CD14-positive monocyte (primary cell): Measurements from ENCODE around the gene MS4A15. TPM values are rescaled to one million over a fixed set of nuclear protein-coding genes. Genes with fewer than 3 reads are reported as not detected.
A peak's percentile ranks its signal among the peaks of the same experiment; 100 is the strongest.

Experiments used
- DNase-seq, 3 donors: peaks; one replicate each; pipeline ENCODE4 v3.0.0-alpha.2; 2011 to 2022
- H2AFZ ChIP-seq: 2 replicates; pipeline ENCODE4 v1.6.0; 2012; ENCODE audit warnings: mild to moderate bottlenecking, low read depth, low read length, inconsistent platforms; ENCODE audit not compliant: insufficient read depth, poor library complexity, severe bottlenecking
- H3K27ac ChIP-seq, 2 donors: 1 replicate in 1 of 2; 2 replicates in 1 of 2; pipeline ENCODE4 v1.5.1; 2012 to 2013; ENCODE audit warnings: low read length in 2 of 2, control low read depth in 1 of 2, inconsistent platforms in 1 of 2, low read depth in 1 of 2, mild to moderate bottlenecking in 1 of 2
- H3K27me3 ChIP-seq, 2 donors: one replicate each; pipeline versions ENCODE4 v1.6.0 to v1.6.1; 2011 to 2013; ENCODE audit warnings: low read length in 2 of 2; ENCODE audit not compliant: control insufficient read depth in 2 of 2, insufficient read depth in 2 of 2
- H3K36me3 ChIP-seq, 2 donors: replicated peaks in 1 of 2; 1 replicate in 1 of 2; 2 replicates in 1 of 2; pipeline versions ENCODE4 v1.5.1 to v1.6.1; 2012 to 2013; ENCODE audit warnings: low read length in 2 of 2, control low read depth in 1 of 2, inconsistent platforms in 1 of 2, mild to moderate bottlenecking in 1 of 2; ENCODE audit not compliant: insufficient read depth in 2 of 2, control insufficient read depth in 1 of 2
- H3K4me1 ChIP-seq, 2 donors: 1 replicate in 1 of 2; 2 replicates in 1 of 2; pipeline versions ENCODE4 v1.5.1 to v1.6.1; 2012 to 2013; ENCODE audit warnings: low read length in 2 of 2, control low read depth in 1 of 2, inconsistent platforms in 1 of 2, mild to moderate bottlenecking in 1 of 2, moderate library complexity in 1 of 2; ENCODE audit not compliant: insufficient read depth in 2 of 2, control insufficient read depth in 1 of 2
- H3K4me2 ChIP-seq: replicated peaks from 2 replicates; pipeline ENCODE3; 2012; ENCODE audit warnings: low read length, moderate library complexity, mild to moderate bottlenecking; ENCODE audit not compliant: poor library complexity, severe bottlenecking; ENCODE audit errors: extremely low read depth
- H3K4me3 ChIP-seq, 3 experiments: fragments of 200-600 bp in 1 of 3; sonication (generic) in 1 of 3; replicated peaks in 1 of 3; 1 replicate in 2 of 3; 2 replicates in 1 of 3; pipeline ENCODE4 v1.5.1; 2011 to 2013; ENCODE audit warnings: low read length in 3 of 3, mild to moderate bottlenecking in 3 of 3, control low read depth in 2 of 3, low read depth in 2 of 3, inconsistent platforms in 1 of 3, moderate library complexity in 1 of 3
- H3K79me2 ChIP-seq: 2 replicates; pipeline ENCODE4 v1.6.0; 2012; ENCODE audit warnings: mild to moderate bottlenecking, control low read depth, inconsistent platforms, low read length, moderate library complexity; ENCODE audit not compliant: insufficient read depth
- H3K9ac ChIP-seq: 2 replicates; pipeline ENCODE4 v1.6.0; 2017; ENCODE audit warnings: low read length, mild to moderate bottlenecking; ENCODE audit not compliant: insufficient read depth, poor library complexity, severe bottlenecking
- H3K9me3 ChIP-seq, 2 donors: replicated peaks in 1 of 2; 1 replicate in 1 of 2; 2 replicates in 1 of 2; pipeline versions ENCODE4 v1.5.1 to v1.6.1; 2012 to 2013; ENCODE audit warnings: low read length in 2 of 2, control low read depth in 1 of 2; ENCODE audit not compliant: control insufficient read depth in 1 of 2, insufficient read depth in 1 of 2
- H4K20me1 ChIP-seq: 2 replicates; pipeline ENCODE4 v1.6.0; 2012; ENCODE audit warnings: mild to moderate bottlenecking, low read length, control low read depth, moderate library complexity; ENCODE audit not compliant: insufficient read depth
- H3K27ac Mint-ChIP-seq, 7 donors: one replicate each; pipeline ENCODE4 v1.8.0; 2020; ENCODE audit warnings: mild to moderate bottlenecking in 7 of 7, mixed read lengths in 7 of 7, moderate library complexity in 6 of 7, inconsistent platforms in 2 of 7
- H3K27me3 Mint-ChIP-seq, 3 donors: one replicate each; pipeline ENCODE4 v1.8.0; 2021 to 2022; ENCODE audit warnings: low read depth in 3 of 3, mild to moderate bottlenecking in 3 of 3, mixed read lengths in 3 of 3, moderate library complexity in 3 of 3, inconsistent platforms in 1 of 3
- H3K36me3 Mint-ChIP-seq, 2 donors: one replicate each; pipeline ENCODE4 v1.8.0; 2020; ENCODE audit warnings: mixed read lengths in 2 of 2, inconsistent platforms in 1 of 2, mild to moderate bottlenecking in 1 of 2
- H3K4me1 Mint-ChIP-seq: one replicate; pipeline ENCODE4 v1.8.0; 2020; ENCODE audit warnings: mild to moderate bottlenecking, mixed read lengths
- H3K4me3 Mint-ChIP-seq, 2 donors: one replicate each; pipeline ENCODE4 v1.8.0; 2020; ENCODE audit warnings: mild to moderate bottlenecking in 2 of 2, mixed read lengths in 2 of 2, moderate library complexity in 1 of 2
- H3K9me3 Mint-ChIP-seq, 7 donors: one replicate each; pipeline ENCODE4 v1.8.0; 2020 to 2022; ENCODE audit warnings: mixed read lengths in 7 of 7, mild to moderate bottlenecking in 6 of 7, moderate library complexity in 6 of 7, inconsistent platforms in 2 of 7
- WGBS: methylation state at CpG from one replicate; pipeline ENCODE4 v1.1.5; 2013; ENCODE audit warnings: missing lambda C conversion rate; ENCODE audit not compliant: insufficient coverage; 5-methylcytosine and 5-hydroxymethylcytosine counted together
- intact Hi-C, 2 donors: fragments of 100-400 bp; cut with micrococcal nuclease; formaldehyde crosslinking; loops; one replicate each; pipeline versions ENCODE4 v1.15.0 to v1.15.1; 2023
- polyA plus RNA-seq, 3 donors: library from polyadenylated mRNA; depleted of rRNA in 1 of 3; unstranded in 2 of 3; stranded (reverse) in 1 of 3; fragments of 300-500 nt in 2 of 3; fragments of >200 nt in 1 of 3; fragmentation: Illumina TruSeq in 2 of 3; gene quantifications; 1 replicate in 2 of 3; 2 replicates in 1 of 3; pipeline ENCODE4 v1.2.3, GENCODE V29; 2012 to 2021
- TF ChIP-seq, protein P1 (sequence below): fragments of 200-600 bp; IDR thresholded peaks from one replicate; pipeline ENCODE4 v1.8.0; 2022; ENCODE audit warnings: antibody characterized with exemption, mild to moderate bottlenecking

MS4A15 gene
- polyA plus RNA-seq, 3 donors, result not detected

DNA sequence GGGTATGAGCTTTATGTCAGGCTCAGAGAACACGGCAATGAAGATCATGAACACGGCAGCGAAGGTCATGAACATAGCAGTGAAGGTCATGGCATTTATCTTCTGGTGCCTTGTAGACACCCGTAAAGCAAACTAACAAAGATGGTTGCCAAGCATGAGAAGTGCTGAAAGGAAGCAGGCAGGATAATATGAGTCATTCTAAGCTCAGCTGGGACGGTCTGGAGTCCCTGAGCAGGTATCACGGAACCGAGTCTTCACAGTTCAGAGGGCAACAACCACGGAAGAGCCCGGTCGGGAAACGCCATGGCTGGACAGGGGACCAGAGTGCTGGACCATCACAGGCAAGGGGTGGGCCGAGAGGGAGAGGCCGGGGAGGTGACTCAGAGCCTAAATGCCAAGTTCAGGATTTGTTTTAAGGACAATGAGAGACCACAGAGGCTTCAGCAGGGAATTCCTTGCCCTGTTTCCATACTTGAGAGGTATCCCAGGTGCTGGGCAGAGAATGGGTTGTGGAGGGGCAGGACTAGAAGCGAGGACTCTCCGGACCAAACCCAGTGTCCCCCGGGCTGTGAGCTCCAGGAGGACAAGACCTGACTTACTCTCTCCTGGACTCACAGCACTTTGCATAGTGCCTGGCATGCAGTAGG lies 15.3 kb downstream of the MS4A15 start:
- peaks cover 3 to 24% (median 13%) of the 10 kb centered on the region in 3 donors for H3K27me3 Mint-ChIP-seq
- no peaks in the 10 kb centered on the region for H3K36me3 Mint-ChIP-seq
- DNase-seq, result no peak
- 93% methylated on average over 13 of the region's 16 CpGs for WGBS
- Histone ChIP-seq H3K9ac (no peak overlapping the region), H3K79me2 (no peaks in the 10 kb centered on the region), H3K4me1 (no peaks in the 10 kb centered on the region), H3K27ac (no peak overlapping the region), H3K4me2 (no peak overlapping the region), H3K4me3 (no peak overlapping the region), H3K9me3 (no peaks in the 10 kb centered on the region), H3K27me3 (no peaks in the 10 kb centered on the region), H3K36me3 (no peaks in the 10 kb centered on the region), H2AFZ (no peak overlapping the region), H4K20me1 (no peaks in the 10 kb centered on the region)
- H3K27ac Mint-ChIP-seq, result no peak overlapping the region
- peaks cover 0 to 6% (median 0%) of the 10 kb centered on the region in 7 donors for H3K9me3 Mint-ChIP-seq
- no peak overlapping the region for H3K4me3 Mint-ChIP-seq
- TF ChIP-seq, protein P1, sequence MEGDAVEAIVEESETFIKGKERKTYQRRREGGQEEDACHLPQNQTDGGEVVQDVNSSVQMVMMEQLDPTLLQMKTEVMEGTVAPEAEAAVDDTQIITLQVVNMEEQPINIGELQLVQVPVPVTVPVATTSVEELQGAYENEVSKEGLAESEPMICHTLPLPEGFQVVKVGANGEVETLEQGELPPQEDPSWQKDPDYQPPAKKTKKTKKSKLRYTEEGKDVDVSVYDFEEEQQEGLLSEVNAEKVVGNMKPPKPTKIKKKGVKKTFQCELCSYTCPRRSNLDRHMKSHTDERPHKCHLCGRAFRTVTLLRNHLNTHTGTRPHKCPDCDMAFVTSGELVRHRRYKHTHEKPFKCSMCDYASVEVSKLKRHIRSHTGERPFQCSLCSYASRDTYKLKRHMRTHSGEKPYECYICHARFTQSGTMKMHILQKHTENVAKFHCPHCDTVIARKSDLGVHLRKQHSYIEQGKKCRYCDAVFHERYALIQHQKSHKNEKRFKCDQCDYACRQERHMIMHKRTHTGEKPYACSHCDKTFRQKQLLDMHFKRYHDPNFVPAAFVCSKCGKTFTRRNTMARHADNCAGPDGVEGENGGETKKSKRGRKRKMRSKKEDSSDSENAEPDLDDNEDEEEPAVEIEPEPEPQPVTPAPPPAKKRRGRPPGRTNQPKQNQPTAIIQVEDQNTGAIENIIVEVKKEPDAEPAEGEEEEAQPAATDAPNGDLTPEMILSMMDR, result no peak
- intact Hi-C loops, result no loop called here
- peaks cover 5% of the 10 kb centered on the region for H3K4me1 Mint-ChIP-seq

DNA sequence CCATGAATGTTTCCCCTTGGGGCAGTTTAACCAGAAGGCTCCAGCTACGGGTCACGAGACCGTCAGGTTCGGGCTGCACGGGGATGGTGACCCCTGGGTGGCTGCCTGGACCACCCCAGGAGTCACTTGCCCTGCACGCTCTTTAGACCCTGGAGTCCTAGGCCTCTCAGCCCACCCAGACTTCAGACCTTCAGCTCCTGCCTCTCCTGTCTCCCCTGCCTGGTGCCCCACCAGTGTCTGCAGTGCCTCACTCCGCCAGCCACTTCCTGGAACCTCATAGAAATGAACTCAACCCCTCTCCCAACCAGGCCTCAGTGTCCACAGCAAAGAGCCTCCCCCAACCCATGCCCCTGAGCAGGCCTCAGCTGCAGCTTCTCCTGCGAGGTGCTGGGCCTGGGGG lies 16.0 kb downstream of the MS4A15 start:
- WGBS, result 100% methylated on average over 3 of the region's 8 CpGs
- H3K4me3 ChIP-seq, result no peak overlapping the region
- H4K20me1 ChIP-seq, result no peaks in the 10 kb centered on the region
- TF ChIP-seq, protein P1, result no peak
- H3K79me2 ChIP-seq, result no peaks in the 10 kb centered on the region
- no peak overlapping the region for H3K4me2 ChIP-seq
- Mint-ChIP-seq H3K27me3 (peaks cover 3 to 20% (median 13%) of the 10 kb centered on the region in 3 donors), H3K4me3 (peak overlapping the region in 1 of 2 donors; percentile 23), H3K27ac (no peak overlapping the region), H3K4me1 (peaks cover 5% of the 10 kb centered on the region), H3K9me3 (peaks cover 0 to 2% (median 0%) of the 10 kb centered on the region in 7 donors), H3K36me3 (no peaks in the 10 kb centered on the region)
- H3K4me1 ChIP-seq, result no peaks in the 10 kb centered on the region
- no peak overlapping the region for H3K9ac ChIP-seq
- no peaks in the 10 kb centered on the region for H3K9me3 ChIP-seq
- H2AFZ ChIP-seq, result no peak overlapping the region
- no peak for DNase-seq
- H3K36me3 ChIP-seq, result no peaks in the 10 kb centered on the region
- intact Hi-C loops, result no loop called here
- H3K27ac ChIP-seq, result no peak overlapping the region
- H3K27me3 ChIP-seq, result peaks cover 0 to 3% of the 10 kb centered on the region in 2 donors
